Smooth muscle cell (in vitro differentiated cells): Measurements from ENCODE around the gene PTGER4. TPM values are rescaled to one million over a fixed set of nuclear protein-coding genes. Genes with fewer than 3 reads are reported as not detected.

Experiments
- DNase-seq: peaks from one replicate; lab custom pipeline; 2025; ENCODE audit not compliant: unreplicated experiment; lab: John Stamatoyannopoulos, UW
- H2AFZ ChIP-seq: fragments of 200-600 bp; sonication (generic); 2 replicates; pipeline ENCODE4 v1.6.0; 2016; ENCODE audit warnings: antibody characterized with exemption, low read depth, mild to moderate bottlenecking
- H3F3A ChIP-seq: fragments of 200-600 bp; sonication (generic); 2 replicates; pipeline ENCODE4 v1.6.0; 2017; ENCODE audit warnings: antibody characterized with exemption, low read depth
- H3K27ac ChIP-seq: fragments of 200-600 bp; sonication (generic); 2 replicates; pipeline ENCODE4 v1.5.1; 2016; ENCODE audit warnings: low read depth, mild to moderate bottlenecking
- H3K27me3 ChIP-seq: fragments of 200-600 bp; sonication (generic); 2 replicates; pipeline ENCODE4 v1.6.1; 2016; ENCODE audit warnings: low read depth, mild to moderate bottlenecking
- H3K36me3 ChIP-seq: fragments of 200-600 bp; sonication (generic); 2 replicates; pipeline ENCODE4 v1.5.1; 2016; ENCODE audit warnings: low read depth
- H3K4me1 ChIP-seq: fragments of 200-600 bp; sonication (generic); 2 replicates; pipeline ENCODE4 v1.5.1; 2016; ENCODE audit warnings: low read depth
- H3K4me2 ChIP-seq: fragments of 200-600 bp; sonication (generic); 2 replicates; pipeline ENCODE4 v1.6.0; 2016; ENCODE audit warnings: mild to moderate bottlenecking
- H3K4me3 ChIP-seq: fragments of 200-600 bp; sonication (generic); 2 replicates; pipeline ENCODE4 v1.5.1; 2016; ENCODE audit warnings: mild to moderate bottlenecking
- H3K79me2 ChIP-seq: fragments of 200-600 bp; sonication (generic); 2 replicates; pipeline ENCODE4 v1.6.0; 2016; ENCODE audit warnings: low read depth, mild to moderate bottlenecking
- H3K9ac ChIP-seq: fragments of 200-600 bp; sonication (generic); 2 replicates; pipeline ENCODE4 v1.6.0; 2016; ENCODE audit warnings: low read depth
- H3K9me3 ChIP-seq: fragments of 200-600 bp; sonication (generic); replicated peaks from 2 replicates; pipeline ENCODE4 v1.5.1; 2016; ENCODE audit warnings: low read depth
- H4K20me1 ChIP-seq: fragments of 200-600 bp; sonication (generic); 2 replicates; pipeline ENCODE4 v1.6.0; 2016; ENCODE audit warnings: low read depth
- CTCF ChIP-seq: fragments of 200-600 bp; sonication (generic); IDR thresholded peaks from 2 replicates; pipeline ENCODE4 v1.5.1; 2017; ENCODE audit warnings: borderline replicate concordance, mild to moderate bottlenecking, antibody characterized with exemption; ENCODE audit not compliant: insufficient read depth, poor library complexity, severe bottlenecking
- WGBS: methylation state at CpG from one replicate; pipeline ENCODE4 v1.1.7; 2016; ENCODE audit warnings: low lambda C conversion rate; 5-methylcytosine and 5-hydroxymethylcytosine counted together
- polyA plus RNA-seq: library from polyadenylated mRNA; unstranded; fragments of >200 nt; fragmentation: Nextera tagmentation; extraction: Ambion mirVana; gene quantifications from 2 replicates; pipeline ENCODE4 v1.2.1, GENCODE V29; 2016
- total RNA-seq: library from RNA; depleted of rRNA; stranded (reverse); fragments of >200 nt; gene quantifications from 2 replicates; pipeline ENCODE4 v1.2.3, GENCODE V29; 2014

PTGER4 gene
- total and polyA plus RNA-seq, 2 experiments from 2014 or later: 0.27 to 0.31 TPM

GRCh38 chr5:40714001-40714400, 34.3 kb downstream of the PTGER4 start:
- Histone ChIP-seq H3K36me3 (no peaks in the 10 kb centered on the region), H3K9me3 (no peaks in the 10 kb centered on the region), H3K79me2 (no peaks in the 10 kb centered on the region), H3K4me3 (no peak overlapping the region), H3K4me1 (peaks cover 4% of the 10 kb centered on the region), H3F3A (no peaks in the 10 kb centered on the region), H3K9ac (peak overlapping the region; percentile 45), H4K20me1 (no peaks in the 10 kb centered on the region), H2AFZ (no peak overlapping the region), H3K4me2 (peak overlapping the region; percentile 48), H3K27ac (peak overlapping the region; percentile 92), H3K27me3 (no peaks in the 10 kb centered on the region)
- TF ChIP-seq CTCF: no peak
- DNase-seq: no peak

GRCh38 chr5:40716000-40716399, 36.3 kb downstream of the PTGER4 start:
- Histone ChIP-seq H3K9me3 (no peaks in the 10 kb centered on the region), H2AFZ (no peak overlapping the region), H3K27me3 (no peaks in the 10 kb centered on the region), H3K27ac (no peak overlapping the region), H3K9ac (no peak overlapping the region), H4K20me1 (no peaks in the 10 kb centered on the region), H3K4me3 (no peak overlapping the region), H3K4me2 (no peak overlapping the region), H3K36me3 (no peaks in the 10 kb centered on the region), H3K79me2 (no peaks in the 10 kb centered on the region), H3K4me1 (peaks cover 4% of the 10 kb centered on the region), H3F3A (no peaks in the 10 kb centered on the region)
- 29% methylated on average over 2 of the region's 2 CpGs for WGBS
- no peak for TF ChIP-seq CTCF
- DNase-seq: no peak

DNA sequence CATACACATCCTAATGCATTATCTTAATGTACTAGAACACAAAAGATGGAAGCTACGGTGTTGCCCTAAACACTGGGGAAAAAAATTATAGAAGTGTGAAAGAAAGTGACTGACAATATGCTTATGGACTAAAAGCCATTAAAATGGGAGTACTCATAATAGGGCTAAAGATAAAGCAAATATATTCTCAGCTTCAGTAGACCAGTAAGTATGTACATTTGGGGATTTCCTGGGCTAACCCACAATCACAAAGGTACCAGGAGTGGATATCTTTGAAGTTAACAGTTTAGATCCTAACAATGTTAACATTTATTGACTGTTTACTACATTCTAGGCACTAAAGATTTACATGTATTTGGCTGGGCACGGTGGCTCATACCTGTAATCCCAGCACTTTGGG, 36.9 kb downstream of the PTGER4 start:
- Histone ChIP-seq H3K4me3 (no peak overlapping the region), H3F3A (no peaks in the 10 kb centered on the region), H3K36me3 (no peaks in the 10 kb centered on the region), H3K4me2 (no peak overlapping the region), H3K79me2 (no peaks in the 10 kb centered on the region), H3K4me1 (peaks cover 4% of the 10 kb centered on the region), H2AFZ (no peak overlapping the region), H4K20me1 (no peaks in the 10 kb centered on the region), H3K27me3 (no peaks in the 10 kb centered on the region), H3K9ac (no peak overlapping the region), H3K27ac (no peak overlapping the region), H3K9me3 (no peaks in the 10 kb centered on the region)
- 95% methylated on average over 2 of the region's 2 CpGs for WGBS
- no peak for DNase-seq
- TF ChIP-seq CTCF: no peak

DNA sequence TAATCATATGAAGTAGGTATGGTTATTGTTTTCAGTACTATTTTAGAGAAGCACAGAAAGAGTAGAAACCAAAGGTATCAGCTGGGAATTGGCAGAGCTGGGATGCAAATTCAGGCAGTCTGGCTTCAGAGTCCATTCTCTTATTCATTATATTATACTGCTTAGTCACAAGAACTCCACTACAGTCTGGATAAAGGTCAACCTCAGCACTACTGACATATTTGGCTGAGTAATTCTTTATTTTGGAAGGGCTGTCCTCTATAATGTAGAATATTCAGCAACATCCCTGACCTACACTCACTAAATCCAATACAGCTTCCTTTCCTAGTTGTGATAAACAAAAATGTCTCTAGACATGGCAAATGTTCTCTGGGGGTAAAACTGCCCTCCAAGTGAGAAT, 37.6 kb downstream of the PTGER4 start:
- Histone ChIP-seq H3K27me3 (no peaks in the 10 kb centered on the region), H3K4me3 (no peak overlapping the region), H2AFZ (no peak overlapping the region), H3F3A (no peaks in the 10 kb centered on the region), H3K79me2 (no peaks in the 10 kb centered on the region), H3K36me3 (no peaks in the 10 kb centered on the region), H3K4me1 (peaks cover 4% of the 10 kb centered on the region), H3K9ac (no peak overlapping the region), H4K20me1 (no peaks in the 10 kb centered on the region), H3K4me2 (no peak overlapping the region), H3K27ac (no peak overlapping the region), H3K9me3 (no peaks in the 10 kb centered on the region)
- no peak for DNase-seq
- no peak for TF ChIP-seq CTCF
